Loucy (cell line): ENCODE measurements around the gene CCDC28B.

Source experiments
- EZH2phosphoT487 ChIP-seq: fragments of 200-600 bp; IDR thresholded peaks from 2 replicates; pipeline ENCODE4 v1.6.1; 2018; ENCODE audit warnings: antibody characterized with exemption, mild to moderate bottlenecking, moderate library complexity, borderline replicate concordance
- TF ChIP-seq, protein P1 (sequence below): fragments of 200-600 bp; sonication (generic); conservative IDR thresholded peaks from 2 replicates; pipeline ENCODE4 v1.5.1; 2014; ENCODE audit warnings: mild to moderate bottlenecking, antibody characterized with exemption, low read length

DNA sequence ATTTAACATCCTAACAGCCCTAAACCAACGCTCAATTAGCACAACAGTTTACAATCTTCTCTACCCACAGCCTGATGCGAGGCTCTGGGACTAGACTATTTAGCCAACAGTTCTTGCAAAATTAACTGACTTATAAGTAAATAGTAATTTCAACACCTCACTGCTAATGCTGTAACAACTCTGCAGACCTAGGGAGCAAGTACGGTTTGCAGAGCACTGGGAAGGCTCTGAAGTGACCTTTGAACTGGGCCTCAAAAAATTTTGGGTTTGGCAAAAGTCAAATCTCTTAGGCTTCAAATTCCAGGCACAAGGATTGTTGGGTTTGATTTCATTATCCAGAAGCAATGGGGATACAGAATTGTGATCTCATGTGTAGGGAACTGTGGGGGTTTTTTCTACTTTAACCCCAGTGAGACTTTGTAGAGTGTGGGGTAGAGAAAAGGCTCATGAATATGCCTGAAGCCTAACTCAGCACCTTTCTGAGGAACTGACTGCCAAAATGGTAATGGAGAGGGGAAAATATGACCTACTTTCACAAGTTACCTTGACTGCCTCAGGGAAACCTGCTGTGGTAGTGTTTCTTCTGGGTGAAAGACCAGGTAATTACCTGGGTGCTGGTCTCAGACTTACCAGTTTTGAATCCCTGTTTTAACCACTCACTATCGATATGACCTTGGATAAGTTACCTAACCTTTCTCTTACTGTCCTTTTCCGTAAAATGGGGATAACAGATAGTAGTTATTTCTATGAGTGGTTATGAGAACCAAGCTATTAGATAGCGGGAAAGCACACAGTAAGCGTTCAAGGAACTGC, 21.8 kb upstream of the CCDC28B start:
- TF ChIP-seq, protein P1, sequence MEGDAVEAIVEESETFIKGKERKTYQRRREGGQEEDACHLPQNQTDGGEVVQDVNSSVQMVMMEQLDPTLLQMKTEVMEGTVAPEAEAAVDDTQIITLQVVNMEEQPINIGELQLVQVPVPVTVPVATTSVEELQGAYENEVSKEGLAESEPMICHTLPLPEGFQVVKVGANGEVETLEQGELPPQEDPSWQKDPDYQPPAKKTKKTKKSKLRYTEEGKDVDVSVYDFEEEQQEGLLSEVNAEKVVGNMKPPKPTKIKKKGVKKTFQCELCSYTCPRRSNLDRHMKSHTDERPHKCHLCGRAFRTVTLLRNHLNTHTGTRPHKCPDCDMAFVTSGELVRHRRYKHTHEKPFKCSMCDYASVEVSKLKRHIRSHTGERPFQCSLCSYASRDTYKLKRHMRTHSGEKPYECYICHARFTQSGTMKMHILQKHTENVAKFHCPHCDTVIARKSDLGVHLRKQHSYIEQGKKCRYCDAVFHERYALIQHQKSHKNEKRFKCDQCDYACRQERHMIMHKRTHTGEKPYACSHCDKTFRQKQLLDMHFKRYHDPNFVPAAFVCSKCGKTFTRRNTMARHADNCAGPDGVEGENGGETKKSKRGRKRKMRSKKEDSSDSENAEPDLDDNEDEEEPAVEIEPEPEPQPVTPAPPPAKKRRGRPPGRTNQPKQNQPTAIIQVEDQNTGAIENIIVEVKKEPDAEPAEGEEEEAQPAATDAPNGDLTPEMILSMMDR: no peak
- TF ChIP-seq EZH2phosphoT487: no peak
